Measurements from ENCODE around the gene PAWR.
"Not testable (repeated sequence)": the region's sequence is repeated elsewhere in the genome, so short reads cannot be mapped to it uniquely, and the experiment has no call there.

The PAWR gene

GRCh38 chr12:79592865-79593264 lies 97.9 kb downstream of the PAWR start:
- no peak for DNase-seq (ENCODE audit: low read depth in 3 of 3)

GRCh38 chr12:79591988-79592387 lies 98.8 kb downstream of the PAWR start:
- DNase-seq (ENCODE audit: low read depth in 3 of 3), result no peak

GRCh38 chr12:79590751-79591150 lies 100.0 kb downstream of the PAWR start:
- no peak for DNase-seq (ENCODE audit: low read depth in 3 of 3)

GRCh38 chr12:79587368-79587767 lies 103.4 kb downstream of the PAWR start:
- DNase-seq (ENCODE audit: low read depth in 3 of 3), result no peak

GRCh38 chr12:79585147-79585546 lies 105.6 kb downstream of the PAWR start:
- DNase-seq (ENCODE audit: low read depth in 3 of 3), result no peak

GRCh38 chr12:79573820-79574219 lies 116.9 kb downstream of the PAWR start:
- DNase-seq (ENCODE audit: low read depth in 3 of 3), result no peak

GRCh38 chr12:79569679-79570078 lies 121.1 kb downstream of the PAWR start:
- DNase-seq (ENCODE audit: low read depth in 3 of 3), result no peak

GRCh38 chr12:79567175-79567563 lies 123.6 kb downstream of the PAWR start:
- DNase-seq (ENCODE audit: low read depth in 3 of 3), result no peak

GRCh38 chr12:79566452-79567174 lies 124.2 kb downstream of the PAWR start:
- DNase-seq (ENCODE audit: low read depth in 3 of 3), result no peak

GRCh38 chr12:79564727-79565350 lies 125.9 kb downstream of the PAWR start:
- not testable (repeated sequence) for DNase-seq (ENCODE audit: low read depth in 3 of 3)

- DNase-seq (ENCODE audit: low read depth in 3 of 3), result no peak
These were observed 127.6 kb downstream of the PAWR start for GRCh38 chr12:79563021-79563740.

GRCh38 chr12:79561401-79562132 lies 129.2 kb downstream of the PAWR start:
- no peak for DNase-seq (ENCODE audit: low read depth in 3 of 3)

- DNase-seq (ENCODE audit: low read depth in 3 of 3), result no peak
These were observed 130.4 kb downstream of the PAWR start for GRCh38 chr12:79560225-79560889.

GRCh38 chr12:79559591-79559990 lies 131.2 kb downstream of the PAWR start:
- no peak for DNase-seq (ENCODE audit: low read depth in 3 of 3)

GRCh38 chr12:79558924-79559469 lies 131.8 kb downstream of the PAWR start:
- no peak for DNase-seq (ENCODE audit: low read depth in 3 of 3)

- no peak for DNase-seq (ENCODE audit: low read depth in 3 of 3)
These were observed 133.0 kb downstream of the PAWR start for GRCh38 chr12:79557690-79558315.

GRCh38 chr12:79555028-79555925 lies 135.5 kb downstream of the PAWR start:
- DNase-seq (ENCODE audit: low read depth in 3 of 3), result no peak

- no peak for DNase-seq (ENCODE audit: low read depth in 3 of 3)
These were observed 136.7 kb downstream of the PAWR start for GRCh38 chr12:79553863-79554574.

GRCh38 chr12:79552192-79552591 lies 138.6 kb downstream of the PAWR start:
- no peak for DNase-seq (ENCODE audit: low read depth in 3 of 3)
